Measurements from ENCODE around the gene IL4R. TPM values are rescaled to one million over a fixed set of nuclear protein-coding genes. Genes with fewer than 3 reads are reported as not detected.

The IL4R gene
- total and polyA plus RNA-seq, 2 of the 8 experiments (the other 6 are each of a cell fraction or from before 2014, with no cell fraction given): 29.1 to 29.4 TPM

DNA sequence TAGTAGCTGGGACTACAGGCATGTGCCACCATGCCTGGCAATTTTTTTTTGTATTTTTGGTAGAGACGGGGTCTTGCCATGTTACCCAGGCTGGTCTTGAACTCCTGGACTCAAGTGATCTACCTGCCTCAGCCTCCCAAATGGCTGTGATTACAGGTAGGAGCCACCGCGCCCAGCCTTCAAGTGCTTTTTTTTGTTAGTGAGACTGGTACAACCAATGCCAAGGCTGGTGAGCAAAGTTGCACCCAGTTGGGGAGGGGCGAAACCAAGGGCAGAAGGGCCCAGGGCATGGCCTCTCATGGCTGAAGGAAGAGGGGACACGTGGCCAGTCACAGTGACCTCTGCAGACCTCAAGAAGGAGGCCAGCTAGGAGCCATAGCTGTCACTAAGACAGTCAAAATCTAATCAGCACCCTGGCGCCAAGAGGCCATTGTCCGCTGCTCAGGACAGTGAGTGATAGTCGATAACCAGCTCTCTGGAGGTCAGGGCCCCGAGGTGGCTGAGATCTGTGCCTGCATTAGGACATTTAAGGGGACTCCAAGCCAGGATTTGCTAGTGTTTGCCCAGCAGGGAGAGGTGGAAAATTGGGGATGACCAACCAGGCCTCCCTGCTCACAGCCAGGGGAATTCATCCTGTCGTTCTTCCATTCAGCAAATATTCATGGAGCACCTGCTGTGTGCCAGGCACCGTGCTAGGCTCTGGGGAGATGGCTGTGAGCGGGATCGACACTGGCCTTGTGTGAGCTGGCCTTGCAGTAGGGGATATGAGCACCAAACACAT, 10.2 kb downstream of the IL4R start (continued):
- TF ChIP-seq, protein P1, sequence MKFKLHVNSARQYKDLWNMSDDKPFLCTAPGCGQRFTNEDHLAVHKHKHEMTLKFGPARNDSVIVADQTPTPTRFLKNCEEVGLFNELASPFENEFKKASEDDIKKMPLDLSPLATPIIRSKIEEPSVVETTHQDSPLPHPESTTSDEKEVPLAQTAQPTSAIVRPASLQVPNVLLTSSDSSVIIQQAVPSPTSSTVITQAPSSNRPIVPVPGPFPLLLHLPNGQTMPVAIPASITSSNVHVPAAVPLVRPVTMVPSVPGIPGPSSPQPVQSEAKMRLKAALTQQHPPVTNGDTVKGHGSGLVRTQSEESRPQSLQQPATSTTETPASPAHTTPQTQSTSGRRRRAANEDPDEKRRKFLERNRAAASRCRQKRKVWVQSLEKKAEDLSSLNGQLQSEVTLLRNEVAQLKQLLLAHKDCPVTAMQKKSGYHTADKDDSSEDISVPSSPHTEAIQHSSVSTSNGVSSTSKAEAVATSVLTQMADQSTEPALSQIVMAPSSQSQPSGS (IDR thresholded peaks at IDR 0.05; ENCODE audit: low read length): no peak
- no peak for TF ChIP-seq SRF (IDR thresholded peaks at IDR 0.05; ENCODE audit: low read depth, low read length)
- no peak for TF ChIP-seq HDAC6 (IDR thresholded peaks at IDR 0.05; ENCODE audit: low read depth, low read length)

Data from H1 (cell line).